ENCODE data around the gene CPA2.

DNA sequence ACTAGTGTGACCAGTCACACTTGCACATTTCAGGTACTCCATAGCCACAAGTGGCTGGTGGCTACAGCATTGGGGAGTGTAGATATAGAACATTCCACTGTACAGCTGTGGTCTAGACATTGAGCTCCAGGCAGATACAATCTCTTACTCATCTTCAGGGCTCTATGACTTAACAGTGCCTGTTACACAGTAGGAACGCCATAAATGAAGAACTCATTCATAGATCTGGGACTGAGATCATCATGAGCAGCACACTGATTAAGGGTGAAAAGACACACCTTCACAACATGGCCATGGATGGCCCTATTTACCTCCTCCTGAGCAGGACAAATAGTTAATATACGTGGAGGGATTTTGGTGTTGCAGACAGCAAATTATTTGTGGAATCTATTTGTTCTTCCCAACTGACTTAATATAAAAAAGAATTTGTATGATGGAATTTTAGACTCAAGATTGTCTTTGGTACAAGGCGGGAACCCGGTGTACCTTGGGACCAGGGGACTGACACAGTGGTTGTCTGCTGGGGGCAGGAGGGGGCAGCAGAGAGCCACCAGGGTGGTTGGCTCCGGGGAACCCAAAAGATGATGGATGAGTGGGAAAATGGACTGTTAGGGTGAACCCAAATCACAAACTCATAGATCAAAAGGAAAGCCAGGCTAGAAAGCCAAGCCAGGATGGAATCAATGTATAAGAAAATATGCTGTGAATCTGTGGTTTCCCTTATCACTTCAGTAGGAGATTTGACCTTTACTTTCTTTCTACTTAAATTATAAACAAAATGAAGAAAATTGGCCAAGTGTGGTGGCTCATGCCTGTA is 24.3 kb upstream of the CPA2 start:
- TF ChIP-seq, protein P1, sequence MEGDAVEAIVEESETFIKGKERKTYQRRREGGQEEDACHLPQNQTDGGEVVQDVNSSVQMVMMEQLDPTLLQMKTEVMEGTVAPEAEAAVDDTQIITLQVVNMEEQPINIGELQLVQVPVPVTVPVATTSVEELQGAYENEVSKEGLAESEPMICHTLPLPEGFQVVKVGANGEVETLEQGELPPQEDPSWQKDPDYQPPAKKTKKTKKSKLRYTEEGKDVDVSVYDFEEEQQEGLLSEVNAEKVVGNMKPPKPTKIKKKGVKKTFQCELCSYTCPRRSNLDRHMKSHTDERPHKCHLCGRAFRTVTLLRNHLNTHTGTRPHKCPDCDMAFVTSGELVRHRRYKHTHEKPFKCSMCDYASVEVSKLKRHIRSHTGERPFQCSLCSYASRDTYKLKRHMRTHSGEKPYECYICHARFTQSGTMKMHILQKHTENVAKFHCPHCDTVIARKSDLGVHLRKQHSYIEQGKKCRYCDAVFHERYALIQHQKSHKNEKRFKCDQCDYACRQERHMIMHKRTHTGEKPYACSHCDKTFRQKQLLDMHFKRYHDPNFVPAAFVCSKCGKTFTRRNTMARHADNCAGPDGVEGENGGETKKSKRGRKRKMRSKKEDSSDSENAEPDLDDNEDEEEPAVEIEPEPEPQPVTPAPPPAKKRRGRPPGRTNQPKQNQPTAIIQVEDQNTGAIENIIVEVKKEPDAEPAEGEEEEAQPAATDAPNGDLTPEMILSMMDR (conservative IDR thresholded peaks at IDR 0.05 in 1 of 2, IDR thresholded peaks at IDR 0.05 in 1 of 2; ENCODE audit: low read depth in 1 of 2, low read length in 2 of 2): peak; percentile 85 to 90
- no peak for TF ChIP-seq EZH2 (IDR thresholded peaks at IDR 0.05; ENCODE audit: low read length, missing control alignments)
